ENCODE measurements around the gene CXorf49.
"Not testable (repeated sequence)": the region's sequence is repeated elsewhere in the genome, so short reads cannot be mapped to it uniquely, and the experiment has no call there.

CXorf49 gene

DNA sequence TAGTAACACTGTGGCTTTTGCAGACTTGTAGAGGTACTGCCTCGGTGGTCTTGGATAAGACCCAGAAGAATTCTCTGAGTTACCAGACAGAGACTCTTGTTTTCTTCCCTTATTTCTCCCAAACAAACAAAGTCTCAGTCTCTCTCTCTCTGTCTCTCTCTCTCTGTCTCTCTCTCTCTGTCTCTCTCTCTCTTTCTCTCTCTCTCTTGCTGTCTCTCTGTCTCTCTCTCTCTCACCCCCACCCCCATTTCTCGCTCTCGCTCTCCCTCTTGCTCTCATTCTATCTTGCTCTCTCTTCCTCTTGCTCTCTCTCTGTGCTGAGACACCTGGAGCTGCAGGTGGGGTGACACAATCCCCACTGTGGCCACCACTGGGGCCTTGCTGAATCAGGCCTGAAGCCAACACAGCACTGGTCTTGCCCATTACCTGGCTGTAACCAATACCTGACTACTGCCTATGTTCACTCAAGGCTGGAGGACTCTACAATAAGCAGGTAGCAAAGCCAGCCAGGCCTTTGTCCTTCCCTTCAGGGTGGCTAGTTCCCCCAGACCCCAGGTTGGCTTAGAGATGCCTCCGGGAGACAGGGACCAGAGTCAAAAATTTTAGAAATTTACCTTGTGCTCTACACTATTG lies 38.4 kb downstream of the CXorf49 start:
- no peak for DNase-seq (ENCODE audit: insufficient read length, low spot score)
- no peak for TF ChIP-seq POLR2A (IDR thresholded peaks at IDR 0.05; ENCODE audit: low read depth, low read length)
- no peak for FAIRE-seq

DNA sequence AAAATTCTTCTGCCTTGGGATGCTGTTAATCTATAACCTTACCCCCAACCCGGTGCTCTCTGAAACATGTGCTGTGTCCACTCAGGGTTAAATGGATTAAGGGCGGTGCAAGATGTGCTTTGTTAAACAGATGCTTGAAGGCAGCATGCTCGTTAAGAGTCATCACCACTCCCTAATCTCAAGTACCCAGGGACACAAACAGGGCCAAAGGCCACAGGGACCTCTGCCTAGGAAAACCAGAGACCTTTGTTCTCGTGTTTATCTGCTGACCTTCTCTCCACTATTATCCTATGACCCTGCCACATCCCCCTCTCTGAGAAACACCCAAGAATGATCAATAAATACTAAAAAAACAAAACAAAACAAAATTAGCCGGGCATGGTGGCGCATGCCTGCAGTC lies 40.9 kb downstream of the CXorf49 start:
- not testable (repeated sequence) for DNase-seq (ENCODE audit: insufficient read length, low spot score); FAIRE-seq

DNA sequence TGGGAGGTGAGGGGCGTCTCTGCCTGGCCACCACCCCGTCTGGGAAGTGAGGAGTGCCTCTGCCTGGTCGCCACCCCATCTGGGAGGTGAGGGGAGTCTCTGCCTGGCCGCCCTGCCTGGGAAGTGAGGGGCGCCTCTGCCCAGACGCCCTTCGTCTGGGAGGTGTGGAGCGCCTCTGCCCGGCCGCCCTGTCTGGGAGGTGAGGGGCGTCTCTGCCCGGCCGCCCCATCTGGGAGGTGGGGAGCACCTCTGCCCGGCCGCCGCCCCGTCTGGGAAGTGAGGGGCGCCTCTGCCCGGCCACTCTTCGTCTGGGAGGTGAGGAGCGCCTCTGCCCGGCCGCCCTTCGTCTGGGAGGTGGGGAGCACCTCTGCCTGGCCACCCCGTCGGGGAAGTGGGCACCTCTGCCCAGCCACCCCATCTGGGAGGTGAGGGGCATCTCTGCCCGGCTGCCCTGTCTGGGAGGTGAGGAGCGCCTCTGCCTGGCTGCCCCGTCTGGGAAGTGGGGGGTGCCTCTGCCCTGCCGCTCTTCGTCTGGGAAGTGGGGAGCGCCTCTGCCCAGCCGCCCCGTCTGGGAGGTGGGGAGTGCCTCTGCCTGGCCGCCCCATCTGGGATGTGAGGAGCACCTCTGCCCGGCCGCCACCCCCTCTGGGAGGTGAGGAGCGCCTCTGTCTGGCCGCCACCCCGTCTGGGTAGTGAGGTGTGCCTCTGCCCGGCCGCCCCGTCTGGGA lies 41.9 kb downstream of the CXorf49 start:
- FAIRE-seq; DNase-seq (ENCODE audit: insufficient read length, low spot score): not testable (repeated sequence)

- not testable (repeated sequence) for DNase-seq (ENCODE audit: insufficient read length, low spot score); FAIRE-seq
Measured at GRCh38 chrX:71675636-71676035, 42.4 kb downstream of the CXorf49 start.

GRCh38 chrX:71671938-71672337 lies 46.1 kb downstream of the CXorf49 start:
- FAIRE-seq (no peak), DNase-seq (ENCODE audit: insufficient read length, low spot score) (no peak)
- no peak for TF ChIP-seq POLR2A (IDR thresholded peaks at IDR 0.05; ENCODE audit: low read depth, low read length)

- TF ChIP-seq POLR2A (IDR thresholded peaks at IDR 0.05; ENCODE audit: low read depth, low read length) = no peak
- FAIRE-seq = no peak
Measured at GRCh38 chrX:71671043-71671780, 46.9 kb downstream of the CXorf49 start.

DNA sequence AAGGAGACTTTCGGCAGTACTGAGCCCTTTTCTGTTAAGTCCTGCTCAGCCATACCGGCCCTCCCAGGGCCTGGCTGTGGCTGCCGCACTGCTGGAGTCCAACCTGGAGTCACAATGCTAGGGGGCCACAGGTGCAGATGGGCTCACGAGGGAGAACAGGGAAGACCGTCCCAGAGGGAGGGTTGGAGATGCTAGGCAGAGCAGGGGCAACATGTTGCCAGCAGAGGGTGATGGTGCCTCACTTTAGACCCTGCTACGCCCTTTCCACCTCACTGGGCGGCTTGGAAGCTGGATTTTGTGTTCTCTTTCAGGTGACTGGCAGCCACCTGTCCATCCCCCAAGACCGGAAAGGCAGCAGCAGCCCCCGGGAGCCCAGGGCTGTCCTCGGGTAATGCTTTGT lies 48.1 kb downstream of the CXorf49 start:
- not testable (repeated sequence) for DNase-seq (ENCODE audit: insufficient read length, low spot score)
- peak; percentile 73 for FAIRE-seq

More at GRCh38 chrX:71671043-71671780, 46.9 kb downstream of the CXorf49 start:
- no peak for DNase-seq (ENCODE audit: insufficient read length, low spot score)

DNA sequence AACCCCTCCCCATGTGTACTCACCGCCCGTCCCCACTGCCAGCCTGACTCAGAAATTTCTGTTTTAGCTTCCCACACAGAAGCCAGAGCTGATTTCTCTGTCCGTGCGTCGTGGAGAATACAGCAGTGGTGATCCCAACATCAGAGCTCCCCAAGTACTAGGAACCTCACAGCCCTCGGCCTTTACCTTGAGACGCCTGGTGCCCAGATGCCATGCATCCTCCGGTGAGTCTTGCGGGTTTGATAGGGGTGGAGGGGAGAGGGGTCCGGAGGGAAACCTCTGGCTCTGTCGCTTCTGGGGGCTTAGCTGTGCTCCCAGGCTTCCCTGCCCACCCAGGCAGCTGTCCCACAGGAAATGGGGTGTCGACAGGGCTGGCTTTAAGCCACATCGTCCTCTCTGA lies 48.6 kb downstream of the CXorf49 start:
- DNase-seq (ENCODE audit: insufficient read length, low spot score) (no peak), FAIRE-seq (no peak)
- TF ChIP-seq POLR2A (IDR thresholded peaks at IDR 0.05; ENCODE audit: low read depth, low read length) = no peak

DNA sequence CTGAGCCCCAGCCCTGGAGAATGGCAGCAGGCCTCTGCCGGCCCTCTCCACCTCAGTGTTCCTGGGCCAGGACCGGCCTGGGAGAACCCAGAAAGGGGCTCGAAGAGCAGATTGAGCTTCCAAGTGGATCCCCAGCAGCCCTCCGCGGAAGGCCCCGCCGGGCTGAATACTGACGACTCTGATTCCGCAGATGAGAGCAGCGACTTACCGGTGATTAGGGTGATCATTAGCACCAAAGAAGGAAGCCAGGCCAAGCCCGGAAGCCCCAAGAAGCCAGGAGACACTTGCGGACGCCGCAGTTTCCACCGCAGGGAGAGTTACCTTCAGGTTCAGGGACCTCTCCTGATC lies 49.9 kb downstream of the CXorf49 start:
- no peak for TF ChIP-seq POLR2A (IDR thresholded peaks at IDR 0.05; ENCODE audit: low read depth, low read length)
- DNase-seq (ENCODE audit: insufficient read length, low spot score) (no peak), FAIRE-seq (no peak)

DNA sequence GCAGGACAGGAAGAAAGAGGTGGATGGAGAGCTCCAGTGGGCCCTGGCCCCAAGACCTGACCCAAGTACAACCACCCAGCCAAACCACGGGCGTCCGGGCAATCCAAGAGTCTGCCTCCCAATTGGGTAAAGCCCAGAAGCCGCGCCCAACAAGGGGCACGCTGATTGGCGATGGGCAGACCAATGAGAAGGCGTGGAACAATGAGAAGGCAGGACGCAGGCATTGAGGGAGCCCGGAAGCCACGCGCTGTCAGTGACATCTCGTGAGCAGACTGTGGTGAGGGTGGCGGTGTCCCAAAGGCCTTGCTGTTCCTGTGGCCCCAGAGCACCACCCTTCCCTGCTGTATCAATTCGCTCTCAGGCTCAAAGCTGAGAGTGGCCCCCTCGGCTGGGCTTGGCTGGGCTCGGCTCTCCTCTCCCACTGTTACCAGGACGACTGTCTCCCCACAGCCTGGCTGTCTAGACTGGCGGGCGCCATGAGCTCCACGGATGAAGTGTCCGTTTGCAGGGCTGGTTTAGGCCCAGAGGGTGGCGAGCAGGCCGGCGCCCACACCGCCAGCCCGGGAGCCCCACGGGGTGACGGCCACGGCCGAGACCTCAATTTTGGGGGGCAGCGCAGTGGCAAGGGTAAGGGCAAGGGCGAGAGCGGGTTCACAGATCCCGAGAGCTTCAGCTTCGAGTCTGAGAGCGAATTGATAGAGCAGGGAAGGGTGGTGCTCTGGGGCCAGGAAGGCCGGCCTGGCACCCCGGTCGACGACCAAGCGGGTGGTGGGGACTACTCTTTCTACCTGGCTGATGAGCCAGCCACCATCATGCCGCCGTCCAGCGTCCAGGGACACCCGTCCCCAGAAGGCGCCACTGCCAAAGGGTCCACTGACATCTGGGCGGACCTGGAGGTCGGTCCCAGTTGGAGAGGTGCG lies 50.5 kb downstream of the CXorf49 start, which contains the start of gene LOC101059915:
Gene LOC101059915 (plus strand): TSS at position 219 of the 920 bp plus-strand sequence.
- no peak for DNase-seq (ENCODE audit: insufficient read length, low spot score)
- FAIRE-seq = no peak
- no peak for TF ChIP-seq POLR2A (IDR thresholded peaks at IDR 0.05; ENCODE audit: low read depth, low read length)

GRCh38 chrX:71666240-71667223 lies 51.6 kb downstream of the CXorf49 start:
- FAIRE-seq (no peak), DNase-seq (ENCODE audit: insufficient read length, low spot score) (no peak)
- no peak for TF ChIP-seq POLR2A (IDR thresholded peaks at IDR 0.05; ENCODE audit: low read depth, low read length)

- DNase-seq (ENCODE audit: insufficient read length, low spot score) (no peak), FAIRE-seq (no peak)
Measured at GRCh38 chrX:71665747-71666146, 52.3 kb downstream of the CXorf49 start.

More at GRCh38 chrX:71665747-71666146, 52.3 kb downstream of the CXorf49 start:
- TF ChIP-seq POLR2A (IDR thresholded peaks at IDR 0.05; ENCODE audit: low read depth, low read length) = no peak

Data from H54 (cell line).